GM19438 (cell line): ENCODE measurements around the gene MGAT5.

Source experiments
- ATAC-seq: cut with Tn5 transposase; IDR thresholded peaks from one replicate; pipeline ENCODE4 v1.9.1; 2021; ENCODE audit warnings: low read depth; ENCODE audit not compliant: unreplicated experiment

Gene MGAT5

GRCh38 chr2:134436706-134437105, 182.8 kb downstream of the MGAT5 start:
- ATAC-seq, result no peak

GRCh38 chr2:134438371-134438770, 184.5 kb downstream of the MGAT5 start:
- no peak for ATAC-seq

GRCh38 chr2:134440336-134440909, 186.6 kb downstream of the MGAT5 start:
- ATAC-seq, result no peak

- no peak for ATAC-seq
These were observed 187.4 kb downstream of the MGAT5 start for GRCh38 chr2:134441153-134441863.

- ATAC-seq, result no peak
These were observed 190.1 kb downstream of the MGAT5 start for GRCh38 chr2:134443814-134444480.

GRCh38 chr2:134445116-134445515, 191.2 kb downstream of the MGAT5 start:
- no peak for ATAC-seq

- no peak for ATAC-seq
These were observed 192.1 kb downstream of the MGAT5 start for GRCh38 chr2:134445985-134446382.

GRCh38 chr2:134446383-134447017, 192.6 kb downstream of the MGAT5 start:
- ATAC-seq, result no peak

GRCh38 chr2:134447669-134448068, 193.8 kb downstream of the MGAT5 start:
- ATAC-seq, result no peak

- ATAC-seq, result no peak
These were observed 194.8 kb downstream of the MGAT5 start for GRCh38 chr2:134448650-134449049.

GRCh38 chr2:134449157-134449556, 195.3 kb downstream of the MGAT5 start:
- no peak for ATAC-seq

- no peak for ATAC-seq
These were observed 196.1 kb downstream of the MGAT5 start for GRCh38 chr2:134449751-134450513.

- ATAC-seq, result no peak
These were observed 197.4 kb downstream of the MGAT5 start for GRCh38 chr2:134451347-134451630.

GRCh38 chr2:134452042-134452733, 198.3 kb downstream of the MGAT5 start:
- no peak for ATAC-seq

GRCh38 chr2:134453476-134453875, 199.6 kb downstream of the MGAT5 start:
- ATAC-seq, result no peak

GRCh38 chr2:134453973-134454372, 200.1 kb downstream of the MGAT5 start:
- ATAC-seq, result no peak

- no peak for ATAC-seq
These were observed 200.6 kb downstream of the MGAT5 start for GRCh38 chr2:134454426-134454825.

- no peak for ATAC-seq
These were observed 201.1 kb downstream of the MGAT5 start for GRCh38 chr2:134454931-134455330.

GRCh38 chr2:134455426-134455825, 201.6 kb downstream of the MGAT5 start:
- ATAC-seq, result no peak

GRCh38 chr2:134457353-134457752, 203.5 kb downstream of the MGAT5 start:
- no peak for ATAC-seq
